Karpas-422 (cell line): ENCODE measurements around the gene MARCHF5. TPM values are rescaled to one million over a fixed set of nuclear protein-coding genes. Genes with fewer than 3 reads are reported as not detected.
A peak's percentile ranks its signal among the peaks of the same experiment; 100 is the strongest.

ENCODE experiments used
- DNase-seq: peaks from one replicate; pipeline ENCODE4 v3.0.0-alpha.2; 2015
- H2AFZ ChIP-seq: fragments of 200-600 bp; sonication (generic); 2 replicates; pipeline ENCODE4 v1.6.1; 2014; ENCODE audit warnings: antibody characterized with exemption, low read length, mixed read lengths
- H3K27ac ChIP-seq: fragments of 200-600 bp; sonication (generic); 2 replicates; pipeline ENCODE4 v1.5.1; 2014; ENCODE audit warnings: mild to moderate bottlenecking, low read length, moderate library complexity
- H3K27me3 ChIP-seq: fragments of 200-600 bp; sonication (generic); 2 replicates; pipeline ENCODE4 v1.6.1; 2014; ENCODE audit warnings: low read length, mixed read lengths
- H3K36me3 ChIP-seq: fragments of 200-600 bp; sonication (generic); 2 replicates; pipeline ENCODE4 v1.6.1; 2014; ENCODE audit warnings: low read length, mixed read lengths; ENCODE audit not compliant: insufficient read depth
- H3K4me1 ChIP-seq: fragments of 200-600 bp; sonication (generic); 2 replicates; pipeline ENCODE4 v1.6.1; 2014; ENCODE audit warnings: mild to moderate bottlenecking, low read length, mixed read lengths
- H3K4me2 ChIP-seq: fragments of 200-600 bp; sonication (generic); 2 replicates; pipeline ENCODE4 v1.6.1; 2014; ENCODE audit warnings: low read length, low read depth, mild to moderate bottlenecking; ENCODE audit not compliant: poor library complexity, severe bottlenecking
- H3K4me3 ChIP-seq: fragments of 200-600 bp; sonication (generic); 2 replicates; pipeline ENCODE4 v1.5.1; 2014; ENCODE audit warnings: mild to moderate bottlenecking, antibody characterized with exemption, low read length, mixed read lengths
- H3K79me2 ChIP-seq: fragments of 200-600 bp; sonication (generic); 2 replicates; pipeline ENCODE4 v1.6.1; 2014; ENCODE audit warnings: mild to moderate bottlenecking, low read length, mixed read lengths
- H3K9ac ChIP-seq: fragments of 200-600 bp; sonication (generic); 2 replicates; pipeline ENCODE4 v1.6.0; 2014; ENCODE audit warnings: low read length
- H3K9me2 ChIP-seq: fragments of 200-600 bp; sonication (generic), shearing (Covaris generic); replicated peaks from 2 replicates; pipeline ENCODE4 v1.6.0; 2014; ENCODE audit warnings: mild to moderate bottlenecking, low read length, moderate library complexity; ENCODE audit not compliant: insufficient read depth
- H3K9me3 ChIP-seq: fragments of 300-700, 200-600 bp; sonication (generic); 2 replicates; pipeline ENCODE4 v1.6.1; 2014; ENCODE audit warnings: low read length, mixed read lengths
- H4K20me1 ChIP-seq: fragments of 200-600 bp; sonication (generic); 2 replicates; pipeline ENCODE4 v1.6.1; 2014; ENCODE audit warnings: mild to moderate bottlenecking, antibody characterized with exemption, low read length, low read depth; ENCODE audit not compliant: insufficient read depth
- total RNA-seq: library from RNA; depleted of rRNA; stranded (reverse); fragments of >200 nt; shearing (Covaris generic); gene quantifications from 2 replicates; pipeline ENCODE4 v1.2.3, GENCODE V29; 2014; ENCODE audit warnings: low replicate concordance

The MARCHF5 gene
- total RNA-seq, 1 experiment from 2014 or later, result 7.6 TPM

- no peak overlapping the region for H2AFZ ChIP-seq
- peak overlapping the region; percentile 54; the same call in 1 of the 2 replicates for H3K27ac ChIP-seq
- H3K4me2 ChIP-seq, result peak overlapping the region; percentile 63
- peak; percentile 64 for DNase-seq
- no peaks in the 10 kb centered on the region for H3K9me3 ChIP-seq
- H4K20me1 ChIP-seq, result no peaks in the 10 kb centered on the region
- H3K4me1 ChIP-seq, result peaks cover 16% of the 10 kb centered on the region
- H3K4me3 ChIP-seq, result peak overlapping the region; percentile 87
- H3K27me3 ChIP-seq, result no peaks in the 10 kb centered on the region
- no peaks in the 10 kb centered on the region for H3K9me2 ChIP-seq
- peak overlapping the region; percentile 94 for H3K9ac ChIP-seq
- no peaks in the 10 kb centered on the region for H3K36me3 ChIP-seq
- peaks cover 56% of the 10 kb centered on the region for H3K79me2 ChIP-seq
Observed at GRCh38 chr10:92291921-92292845, 1.2 kb downstream of the MARCHF5 start.

GRCh38 chr10:92298487-92298886 is 7.5 kb downstream of the MARCHF5 start:
- no peak overlapping the region for H2AFZ ChIP-seq
- H3K79me2 ChIP-seq, result peaks cover 90% of the 10 kb centered on the region
- H3K4me3 ChIP-seq, result no peak overlapping the region
- H3K9me3 ChIP-seq, result no peaks in the 10 kb centered on the region
- H3K4me2 ChIP-seq, result no peak overlapping the region
- DNase-seq, result no peak
- no peak overlapping the region for H3K9ac ChIP-seq
- no peaks in the 10 kb centered on the region for H3K9me2 ChIP-seq
- no peaks in the 10 kb centered on the region for H3K27me3 ChIP-seq
- no peaks in the 10 kb centered on the region for H3K36me3 ChIP-seq
- no peak overlapping the region for H3K27ac ChIP-seq
- 0 out of 2 replicates have a peak, but pooled peaks cover 2% of the 10 kb centered on the region for H4K20me1 ChIP-seq
- H3K4me1 ChIP-seq, result peaks cover 11% of the 10 kb centered on the region

GRCh38 chr10:92303096-92303495 is 12.1 kb downstream of the MARCHF5 start:
- Histone ChIP-seq H3K4me3 (no peak overlapping the region), H3K4me2 (no peak overlapping the region), H3K9me2 (no peaks in the 10 kb centered on the region), H3K79me2 (peaks cover 88% of the 10 kb centered on the region), H3K27ac (no peak overlapping the region), H4K20me1 (0 out of 2 replicates have a peak, but pooled peaks cover 3% of the 10 kb centered on the region), H3K4me1 (peaks cover 33% of the 10 kb centered on the region), H3K9ac (no peak overlapping the region), H3K36me3 (no peaks in the 10 kb centered on the region), H3K27me3 (no peaks in the 10 kb centered on the region), H2AFZ (no peak overlapping the region), H3K9me3 (no peaks in the 10 kb centered on the region)
- no peak for DNase-seq

GRCh38 chr10:92304061-92304460 is 13.1 kb downstream of the MARCHF5 start:
- Histone ChIP-seq H3K9ac (no peak overlapping the region), H2AFZ (no peak overlapping the region), H3K79me2 (peaks cover 86% of the 10 kb centered on the region), H3K9me3 (no peaks in the 10 kb centered on the region), H3K4me2 (peak overlapping the region; percentile 35), H3K27me3 (no peaks in the 10 kb centered on the region), H3K9me2 (no peaks in the 10 kb centered on the region), H3K36me3 (no peaks in the 10 kb centered on the region), H3K4me3 (no peak overlapping the region), H4K20me1 (0 out of 2 replicates have a peak, but pooled peaks cover 3% of the 10 kb centered on the region), H3K27ac (no peak overlapping the region), H3K4me1 (peaks cover 33% of the 10 kb centered on the region)
- DNase-seq, result no peak

GRCh38 chr10:92305133-92306072 is 14.4 kb downstream of the MARCHF5 start:
- no peaks in the 10 kb centered on the region for H3K27me3 ChIP-seq
- H3K9me3 ChIP-seq, result no peaks in the 10 kb centered on the region
- H2AFZ ChIP-seq, result no peak overlapping the region
- 0 out of 2 replicates have a peak, but pooled peaks cover 3% of the 10 kb centered on the region for H4K20me1 ChIP-seq
- no peaks in the 10 kb centered on the region for H3K9me2 ChIP-seq
- H3K4me1 ChIP-seq, result peaks cover 33% of the 10 kb centered on the region
- DNase-seq, result no peak
- no peak overlapping the region for H3K4me2 ChIP-seq
- H3K79me2 ChIP-seq, result peaks cover 86% of the 10 kb centered on the region
- H3K9ac ChIP-seq, result no peak overlapping the region
- no peak overlapping the region for H3K4me3 ChIP-seq
- no peak overlapping the region for H3K27ac ChIP-seq
- no peaks in the 10 kb centered on the region for H3K36me3 ChIP-seq

GRCh38 chr10:92309272-92309671 is 18.3 kb downstream of the MARCHF5 start:
- H3K4me3 ChIP-seq, result no peak overlapping the region
- H3K36me3 ChIP-seq, result no peaks in the 10 kb centered on the region
- no peaks in the 10 kb centered on the region for H3K9me3 ChIP-seq
- H3K4me1 ChIP-seq, result peaks cover 17% of the 10 kb centered on the region
- no peaks in the 10 kb centered on the region for H3K27me3 ChIP-seq
- no peak overlapping the region for H3K9ac ChIP-seq
- H3K4me2 ChIP-seq, result no peak overlapping the region
- peaks cover 74% of the 10 kb centered on the region for H3K79me2 ChIP-seq
- no peaks in the 10 kb centered on the region for H4K20me1 ChIP-seq
- no peaks in the 10 kb centered on the region for H3K9me2 ChIP-seq
- H2AFZ ChIP-seq, result no peak overlapping the region
- H3K27ac ChIP-seq, result no peak overlapping the region
- no peak for DNase-seq

- H3K9ac ChIP-seq, result no peak overlapping the region
- no peak for DNase-seq
- no peak overlapping the region for H3K4me2 ChIP-seq
- H3K79me2 ChIP-seq, result peaks cover 52% of the 10 kb centered on the region
- no peaks in the 10 kb centered on the region for H3K27me3 ChIP-seq
- H3K27ac ChIP-seq, result no peak overlapping the region
- no peaks in the 10 kb centered on the region for H3K4me1 ChIP-seq
- H3K9me2 ChIP-seq, result no peaks in the 10 kb centered on the region
- no peak overlapping the region for H3K4me3 ChIP-seq
- H3K9me3 ChIP-seq, result no peaks in the 10 kb centered on the region
- H2AFZ ChIP-seq, result no peak overlapping the region
- H3K36me3 ChIP-seq, result no peaks in the 10 kb centered on the region
- no peaks in the 10 kb centered on the region for H4K20me1 ChIP-seq
Observed at GRCh38 chr10:92313750-92314149, 22.8 kb downstream of the MARCHF5 start.

GRCh38 chr10:92316610-92317009 is 25.6 kb downstream of the MARCHF5 start:
- Histone ChIP-seq H3K9me3 (no peaks in the 10 kb centered on the region), H3K27me3 (no peaks in the 10 kb centered on the region), H2AFZ (no peak overlapping the region), H3K27ac (no peak overlapping the region), H3K4me2 (no peak overlapping the region), H3K9ac (no peak overlapping the region), H3K9me2 (no peaks in the 10 kb centered on the region), H3K79me2 (peaks cover 36% of the 10 kb centered on the region), H4K20me1 (no peaks in the 10 kb centered on the region), H3K36me3 (no peaks in the 10 kb centered on the region), H3K4me3 (no peak overlapping the region), H3K4me1 (no peaks in the 10 kb centered on the region)
- no peak for DNase-seq
